Measurements from ENCODE around the gene ACTC1. TPM values are rescaled to one million over a fixed set of nuclear protein-coding genes. Genes with fewer than 3 reads are reported as not detected.
"Not testable (repeated sequence)": the region's sequence is repeated elsewhere in the genome, so short reads cannot be mapped to it uniquely, and the experiment has no call there.

ACTC1 gene
- total RNA-seq, result under 1 TPM; 0.12 to 0.92 TPM
- long read RNA-seq, result 0 reads

DNA sequence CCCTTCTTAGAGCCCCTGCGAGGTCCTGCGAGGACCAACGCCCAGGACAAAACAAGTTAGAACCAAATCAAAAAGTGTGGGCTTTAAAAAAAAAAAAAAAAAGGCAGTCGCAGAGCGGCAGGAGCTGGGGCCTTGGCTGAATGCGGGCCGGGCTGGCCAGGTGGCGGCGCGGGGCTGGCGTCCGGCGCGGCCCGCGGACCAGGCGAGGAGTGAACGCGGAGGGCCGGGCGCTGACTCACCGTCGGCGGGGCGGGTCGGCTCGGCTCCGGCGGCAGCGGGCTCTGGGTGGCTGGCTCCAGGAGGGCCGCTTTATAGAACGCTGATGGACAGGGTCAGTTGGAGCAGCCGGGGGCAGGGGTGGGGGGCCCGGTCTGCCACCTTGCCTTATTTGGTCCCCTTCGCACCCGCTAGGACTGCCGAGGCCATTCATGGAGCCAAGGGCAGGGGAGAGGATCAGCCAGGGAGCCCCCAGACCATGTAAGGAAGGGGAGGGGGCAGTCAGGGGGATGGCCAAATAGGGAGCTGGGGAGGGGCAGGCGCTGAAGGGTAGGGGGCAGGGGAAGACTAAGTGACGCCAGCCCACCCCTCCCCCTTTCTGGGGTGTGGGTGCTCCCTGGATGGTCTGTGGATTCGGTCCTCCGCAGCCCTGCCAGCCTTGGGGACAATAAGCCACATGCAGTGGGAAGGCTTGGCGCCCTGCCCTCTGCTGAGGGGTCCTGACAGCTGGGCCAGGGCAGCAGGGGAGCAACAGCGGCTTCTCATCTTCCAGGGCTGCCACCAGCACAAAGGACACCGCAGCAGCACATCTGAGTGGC lies at the start of gene ACTC1:
TSS of gene ACTC1 (minus strand) at position 283 of the 815 bp plus-strand sequence. CDS start 741 bp downstream, outside the sequence.
- intact Hi-C loops (cut with DNase I, micrococcal nuclease), result no loop called here
- ATAC-seq, result peak; percentile 26
- no peak for DNase-seq

DNA sequence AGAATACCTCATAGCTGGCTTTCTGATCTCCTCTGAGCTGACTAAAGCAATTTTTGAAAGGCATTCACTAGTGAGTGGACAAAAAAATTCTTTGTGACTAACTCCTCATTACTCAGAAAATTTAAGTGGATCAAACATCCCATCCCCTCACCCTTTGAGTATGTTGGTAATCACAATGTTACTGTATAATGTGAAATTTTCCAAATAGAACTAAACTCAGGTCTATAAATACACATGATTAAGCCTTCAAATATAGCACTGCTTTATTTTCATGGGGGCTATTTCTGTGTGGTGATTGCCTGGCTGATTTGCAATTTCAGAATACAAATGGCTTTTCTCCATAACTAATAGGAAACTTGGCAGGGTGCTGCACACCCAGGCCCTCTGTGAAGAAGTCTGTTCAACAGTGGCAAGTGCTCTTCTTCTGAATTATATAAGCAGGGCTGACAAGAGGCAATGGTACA lies 45.9 kb upstream of the ACTC1 start:
- no peak for ATAC-seq
- DNase-seq, result no peak
- intact Hi-C loops (cut with DNase I, micrococcal nuclease), result no loop called here

- DNase-seq (no peak), ATAC-seq (no peak)
- intact Hi-C loops (cut with DNase I, micrococcal nuclease), result no loop called here
Measured at GRCh38 chr15:34838282-34838681, 42.9 kb upstream of the ACTC1 start.

GRCh38 chr15:34837246-34838016 lies 42.1 kb upstream of the ACTC1 start:
- intact Hi-C loops (cut with DNase I, micrococcal nuclease), result no loop called here
- ATAC-seq, result no peak
- no peak for DNase-seq

- no peak for DNase-seq
- intact Hi-C loops (cut with DNase I, micrococcal nuclease), result no loop called here
- ATAC-seq, result no peak
Measured at GRCh38 chr15:34828145-34828911, 33.0 kb upstream of the ACTC1 start.

- intact Hi-C loops (cut with DNase I, micrococcal nuclease), result no loop called here
- ATAC-seq, result no peak
- DNase-seq, result no peak
Measured at GRCh38 chr15:34821831-34822230, 26.5 kb upstream of the ACTC1 start.

DNA sequence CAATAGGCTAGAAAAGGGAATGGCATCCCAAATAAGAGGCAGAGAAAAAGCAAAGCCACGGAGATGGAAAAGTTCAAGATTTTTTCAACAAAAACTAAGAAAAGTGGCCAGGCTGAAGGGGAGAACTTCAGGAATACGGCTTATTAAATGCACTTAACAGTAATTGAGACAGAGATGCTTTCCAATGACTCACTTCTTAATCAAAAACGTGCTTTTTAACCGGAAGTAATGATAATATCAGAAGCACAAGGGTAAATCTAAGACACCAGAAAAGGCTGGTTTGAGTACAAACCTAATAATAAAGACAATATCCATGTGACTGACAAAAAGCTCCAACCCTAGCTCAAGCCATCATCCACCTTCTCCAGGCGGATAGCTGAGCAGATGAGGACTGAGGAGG lies 24.8 kb upstream of the ACTC1 start:
- ATAC-seq (no peak), DNase-seq (no peak)
- intact Hi-C loops (cut with DNase I, micrococcal nuclease), result no loop called here

DNA sequence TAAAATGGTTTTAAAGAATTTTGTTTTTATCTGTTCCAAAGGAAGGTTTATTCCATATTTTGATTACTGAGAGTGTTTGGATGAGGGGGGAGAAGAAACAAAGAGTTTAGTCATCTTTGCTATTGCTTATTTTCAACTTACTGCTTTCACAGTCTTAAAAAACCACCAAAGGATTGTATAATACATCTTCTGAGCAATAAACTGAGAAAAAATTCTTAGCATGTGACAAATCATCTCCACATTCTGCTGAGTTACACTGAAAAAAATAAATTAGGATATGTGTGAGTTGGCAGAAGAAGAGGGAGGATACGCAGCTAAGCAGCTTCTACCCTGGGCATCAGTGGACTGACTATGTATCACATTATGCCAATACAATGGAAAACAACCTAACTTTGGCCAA lies 23.2 kb upstream of the ACTC1 start:
- DNase-seq (no peak), ATAC-seq (no peak)
- intact Hi-C loops (cut with DNase I, micrococcal nuclease), result no loop called here

DNA sequence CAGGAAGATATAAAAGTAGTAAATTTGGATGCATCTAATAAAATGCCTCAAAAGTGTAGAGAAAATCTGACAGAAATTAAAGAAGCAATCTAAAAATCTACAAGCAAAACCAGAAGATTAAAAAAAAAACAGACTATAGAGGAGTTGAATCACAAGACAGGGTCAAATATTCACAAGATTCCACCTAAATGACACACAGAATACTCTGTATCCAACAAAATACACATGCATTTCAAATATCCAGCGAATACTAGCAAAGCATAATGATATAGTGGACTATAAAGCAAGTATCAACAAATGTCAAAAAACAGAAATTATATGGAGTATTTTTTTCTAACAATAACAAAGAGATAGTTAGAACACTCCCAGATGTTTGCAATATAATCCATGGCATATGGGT lies 20.5 kb upstream of the ACTC1 start:
- intact Hi-C loops (cut with DNase I, micrococcal nuclease), result no loop called here
- ATAC-seq (no peak), DNase-seq (no peak)

DNA sequence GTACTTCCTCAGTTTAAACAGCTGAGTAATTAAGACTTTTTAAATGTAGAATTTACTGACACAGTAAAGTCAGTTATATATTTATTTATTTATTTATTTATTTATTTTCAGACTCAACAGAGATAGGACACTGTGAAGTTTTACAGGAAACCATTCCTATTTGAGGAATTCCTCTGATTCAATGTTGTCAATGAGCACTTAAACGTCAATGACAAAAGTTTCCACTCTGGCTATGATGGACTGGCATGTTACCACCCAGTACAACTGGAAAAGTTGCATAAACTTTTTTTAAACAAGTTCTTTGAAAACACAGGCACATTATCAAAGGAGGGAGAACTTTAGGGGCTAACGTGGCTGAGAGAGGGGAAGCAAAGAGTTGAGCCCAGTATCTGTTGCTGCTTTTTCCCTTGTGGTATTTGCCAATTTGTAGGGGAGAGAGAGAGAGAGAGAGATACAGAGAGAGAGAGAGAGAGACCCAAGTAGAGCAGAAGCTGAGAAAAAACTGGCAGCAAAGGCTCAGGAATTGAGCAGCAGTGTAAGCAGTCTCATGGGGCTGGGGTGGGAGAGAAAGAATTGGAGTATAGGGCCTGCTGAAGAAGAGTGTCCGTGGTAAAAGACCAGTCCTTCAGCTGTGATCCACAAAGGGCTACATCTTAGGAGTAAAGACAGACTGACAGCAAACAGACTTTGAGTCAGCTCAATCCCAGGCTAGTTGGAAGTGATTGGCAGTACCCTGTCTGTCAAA lies 18.3 kb upstream of the ACTC1 start:
- DNase-seq (no peak), ATAC-seq (no peak)
- intact Hi-C loops (cut with DNase I, micrococcal nuclease), result no loop called here

DNA sequence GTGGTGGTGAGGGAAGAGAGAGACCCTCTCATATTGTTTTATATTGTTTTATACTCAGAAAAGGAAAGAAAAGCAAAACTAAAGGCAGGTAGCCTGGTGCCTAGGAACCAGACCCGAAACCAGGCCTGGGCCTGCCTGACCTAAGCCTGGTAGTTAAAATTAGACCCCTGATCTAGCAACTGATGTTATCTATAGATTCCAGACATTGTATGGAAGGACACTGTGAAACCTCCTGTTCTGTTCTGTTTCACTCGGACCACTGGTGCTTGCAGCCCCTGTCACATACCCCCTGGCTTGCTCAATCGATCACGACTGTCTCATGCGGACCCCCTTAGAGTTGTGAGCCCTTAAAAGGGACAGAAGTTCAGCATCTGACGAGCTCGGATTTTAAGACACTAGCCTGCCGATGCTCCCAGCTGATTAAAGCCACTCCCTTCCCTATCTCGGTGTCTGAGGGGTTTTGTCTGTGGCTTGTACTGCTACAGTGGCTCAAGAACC lies 17.6 kb upstream of the ACTC1 start:
- DNase-seq; intact Hi-C loops (cut with DNase I, micrococcal nuclease); ATAC-seq: not testable (repeated sequence)

- DNase-seq, result no peak
- intact Hi-C loops (cut with DNase I, micrococcal nuclease), result no loop called here
- no peak for ATAC-seq
Measured at GRCh38 chr15:34812369-34812768, 17.0 kb upstream of the ACTC1 start.

DNA sequence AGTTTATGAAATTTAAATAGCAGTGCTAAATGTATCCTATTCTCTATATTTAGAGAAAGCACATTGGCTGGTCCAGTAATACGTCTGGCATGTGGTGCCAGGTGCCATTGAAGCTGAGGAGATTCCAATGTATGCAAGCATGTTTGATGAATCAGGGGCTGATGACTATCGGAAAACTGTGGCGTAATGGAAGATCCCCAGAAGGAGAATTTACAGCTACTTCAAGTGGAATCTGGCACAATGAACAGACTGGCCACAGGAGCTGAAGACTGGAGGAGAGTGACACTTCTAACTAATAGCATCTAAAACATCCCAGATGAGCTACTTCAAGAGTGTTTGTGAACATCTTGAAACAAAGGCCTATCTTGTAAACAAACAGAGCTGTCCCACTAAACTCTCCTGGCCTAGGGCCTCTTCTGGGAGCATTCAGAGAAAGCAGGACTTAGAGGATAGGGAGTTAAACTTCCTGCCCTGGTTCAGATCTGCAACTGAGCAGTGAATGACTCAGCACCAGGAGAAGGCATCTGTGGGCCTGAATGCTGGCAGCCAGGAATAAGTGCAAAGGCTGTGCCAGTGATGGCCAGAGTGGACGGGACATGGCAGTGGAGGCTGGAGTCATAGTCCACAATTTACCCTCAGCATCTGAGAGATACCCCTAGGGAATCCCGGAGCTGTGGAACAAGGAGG lies 15.2 kb upstream of the ACTC1 start:
- DNase-seq (no peak), ATAC-seq (no peak)
- intact Hi-C loops (cut with DNase I, micrococcal nuclease), result no loop called here

- intact Hi-C loops (cut with DNase I, micrococcal nuclease), result no loop called here
- DNase-seq, result no peak
- ATAC-seq, result no peak
Measured at GRCh38 chr15:34809186-34809585, 13.8 kb upstream of the ACTC1 start.

DNA sequence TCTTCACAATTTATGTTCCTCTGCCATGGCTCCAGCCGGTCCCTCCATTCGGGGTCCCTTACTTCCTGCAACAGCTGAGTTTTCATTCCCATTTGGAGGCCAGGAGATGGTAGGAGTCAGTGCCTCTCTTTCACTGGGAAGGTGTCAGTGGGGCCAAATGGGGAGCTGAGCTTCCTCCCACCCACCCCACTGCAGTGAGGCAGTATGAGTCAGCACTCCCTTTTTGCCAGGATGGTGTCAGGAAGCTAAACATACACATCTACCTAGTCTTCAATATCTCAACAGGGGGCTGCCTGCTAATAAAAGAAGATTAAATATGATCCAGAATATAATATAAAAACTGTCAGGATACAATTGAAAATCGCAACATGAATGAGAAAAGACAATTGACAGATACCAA lies 12.7 kb upstream of the ACTC1 start:
- DNase-seq (no peak), ATAC-seq (no peak)
- intact Hi-C loops (cut with DNase I, micrococcal nuclease), result no loop called here

GRCh38 chr15:34807241-34807640 lies 11.9 kb upstream of the ACTC1 start:
- DNase-seq; intact Hi-C loops (cut with DNase I, micrococcal nuclease); ATAC-seq: not testable (repeated sequence)

DNA sequence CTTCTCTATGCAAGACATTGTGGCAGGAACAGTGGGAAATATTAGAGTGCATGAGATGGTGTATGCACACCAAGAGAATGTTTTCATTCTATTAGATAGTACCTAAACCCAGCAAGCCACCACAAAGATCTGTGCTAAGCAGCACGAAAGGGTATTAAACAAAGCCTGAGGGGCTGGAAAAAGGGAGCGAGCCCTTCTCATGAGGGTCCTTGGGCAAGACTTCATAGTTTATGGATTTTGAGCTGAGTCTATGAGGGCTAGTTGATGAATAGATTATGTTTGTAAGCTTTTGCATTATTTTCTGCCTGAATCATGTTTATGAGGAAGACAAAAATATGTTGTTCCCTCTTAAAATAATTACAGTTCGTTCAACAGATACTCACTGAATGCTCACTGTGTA lies 9.4 kb upstream of the ACTC1 start:
- no peak for DNase-seq
- no peak for ATAC-seq
- intact Hi-C loops (cut with DNase I, micrococcal nuclease), result no loop called here

- ATAC-seq (no peak), DNase-seq (no peak)
- intact Hi-C loops (cut with DNase I, micrococcal nuclease), result no loop called here
Measured at GRCh38 chr15:34804113-34804512, 8.8 kb upstream of the ACTC1 start.
